Measurements from ENCODE around the gene ABAT. TPM values are rescaled to one million over a fixed set of nuclear protein-coding genes. Genes with fewer than 3 reads are reported as not detected.
"Not testable (repeated sequence)": the region's sequence is repeated elsewhere in the genome, so short reads cannot be mapped to it uniquely, and the experiment has no call there.

ABAT gene
- total RNA-seq, 1 donor from 2014 or later = 1.4 TPM

DNA sequence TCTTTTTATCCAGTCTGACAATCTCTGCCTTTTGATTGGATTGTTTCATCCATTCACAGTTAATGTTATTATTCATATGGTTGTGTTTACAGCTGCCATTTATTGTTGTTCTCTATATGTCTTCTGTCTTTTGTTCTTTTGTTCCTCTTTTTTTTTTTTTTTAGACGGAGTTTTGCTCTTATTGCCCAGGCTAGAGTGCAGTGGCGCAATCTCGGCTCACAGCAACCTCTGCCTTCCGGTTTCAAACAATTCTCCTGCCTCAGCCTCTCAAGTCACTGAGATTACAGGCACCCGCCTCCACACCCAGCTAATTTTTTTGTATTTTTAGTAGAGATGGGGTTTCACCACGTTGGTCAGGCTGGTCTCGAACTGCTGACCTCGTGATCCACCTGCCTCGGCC is 74.5 kb downstream of the ABAT start:
- not testable (repeated sequence) for DNase-seq

GRCh38 chr16:8751481-8752311 is 77.3 kb downstream of the ABAT start:
- DNase-seq = peak; percentile 39

DNA sequence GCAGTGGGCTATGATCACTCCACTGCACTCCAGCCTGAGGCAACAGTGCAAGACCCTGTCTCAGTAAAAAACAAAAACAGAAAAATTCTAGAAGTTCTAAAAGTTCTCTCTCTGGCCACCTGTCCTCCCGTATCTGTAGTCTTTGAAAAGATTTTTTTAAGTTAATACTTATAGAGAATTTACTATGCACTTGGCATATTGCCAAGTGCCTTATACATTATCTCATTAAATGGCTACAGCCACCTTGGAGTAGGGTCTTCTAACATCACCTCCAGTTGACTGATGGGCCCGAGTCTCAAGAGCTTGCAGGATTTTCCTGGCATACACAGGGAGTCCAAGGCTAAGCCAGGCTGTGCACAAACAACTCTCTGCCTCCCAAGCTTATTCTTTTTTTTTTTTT is 78.3 kb downstream of the ABAT start:
- DNase-seq = no peak

GRCh38 chr16:8753416-8754054 is 79.1 kb downstream of the ABAT start:
- DNase-seq = no peak

GRCh38 chr16:8756755-8757154 is 82.3 kb downstream of the ABAT start:
- DNase-seq = no peak

- no peak for DNase-seq
These were observed 83.6 kb downstream of the ABAT start for GRCh38 chr16:8758022-8758421.

DNA sequence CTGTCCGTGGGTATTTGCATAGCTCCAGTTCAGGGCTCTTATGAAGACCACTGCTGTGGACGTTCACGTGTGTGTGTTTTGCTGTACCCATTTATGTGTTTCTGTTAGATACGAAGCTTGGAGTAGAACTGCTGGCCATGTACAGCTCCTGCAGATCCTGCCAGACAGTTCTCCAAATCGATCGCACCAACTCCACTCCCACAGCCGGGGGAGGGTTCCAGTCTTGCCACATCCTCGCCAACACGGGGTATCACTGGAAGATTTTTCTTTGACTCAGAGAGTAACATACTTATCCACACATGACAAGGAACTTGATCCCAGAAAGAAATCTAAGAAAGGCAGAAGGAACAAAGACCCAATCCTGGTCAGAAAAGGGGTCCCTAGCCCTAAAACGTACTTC is 85.6 kb downstream of the ABAT start:
- DNase-seq = no peak

GRCh38 chr16:8761078-8761477 is 86.7 kb downstream of the ABAT start:
- DNase-seq = no peak

DNA sequence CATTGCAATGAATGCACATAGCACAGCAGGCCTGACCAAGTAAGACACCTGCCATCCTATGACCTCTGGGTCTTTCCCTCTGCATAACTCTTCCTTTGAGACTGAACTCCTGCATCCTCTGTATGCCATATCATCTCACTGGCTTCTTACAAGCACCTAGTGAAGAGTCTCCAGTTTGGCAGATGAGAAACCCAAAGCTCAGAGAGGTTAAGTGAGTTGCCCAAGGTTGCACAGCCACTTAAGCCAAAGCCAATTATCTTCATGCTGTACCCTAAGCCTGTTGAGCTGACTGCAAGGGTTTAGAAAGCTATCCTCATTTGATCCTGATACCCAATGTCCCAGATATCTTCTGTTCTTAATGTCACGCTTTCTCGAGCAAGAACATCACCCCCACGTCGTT is 87.8 kb downstream of the ABAT start:
- no peak for DNase-seq

GRCh38 chr16:8763083-8763482 is 88.7 kb downstream of the ABAT start:
- no peak for DNase-seq

- no peak for DNase-seq
These were observed 89.5 kb downstream of the ABAT start for GRCh38 chr16:8763899-8764298.

DNA sequence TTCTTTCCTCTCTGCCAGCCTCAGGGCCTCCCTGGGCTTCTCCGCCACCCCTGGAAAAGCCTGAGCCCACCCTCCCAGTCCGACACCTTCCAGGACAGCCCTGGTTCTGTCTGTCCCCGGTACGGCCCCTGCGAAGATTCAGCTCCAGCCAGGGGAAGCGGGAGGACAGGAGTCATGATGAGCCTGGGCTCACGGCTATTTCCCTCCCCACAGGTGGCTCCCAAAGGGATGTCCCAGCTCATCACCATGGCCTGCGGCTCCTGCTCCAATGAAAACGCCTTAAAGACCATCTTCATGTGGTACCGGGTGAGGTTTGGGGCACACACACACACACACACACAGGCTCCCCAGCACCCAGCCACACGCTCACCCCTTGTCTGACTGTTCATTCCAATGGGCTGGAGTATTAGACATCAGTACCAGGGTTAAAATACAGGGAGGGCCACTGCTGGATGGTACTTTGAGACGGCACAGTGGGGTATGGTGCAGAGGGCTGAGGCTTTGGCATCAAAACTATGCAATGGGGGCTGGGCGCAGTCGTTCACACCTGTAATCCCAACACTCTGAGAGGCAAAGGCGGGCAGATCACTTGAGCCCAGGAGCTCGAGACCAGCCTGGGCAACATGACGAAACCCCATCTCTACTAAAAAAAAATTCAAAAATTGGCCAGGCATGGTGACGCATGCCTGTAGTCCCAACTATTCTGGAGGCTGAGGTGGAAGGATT is 90.3 kb downstream of the ABAT start:
- no peak for DNase-seq

GRCh38 chr16:8767176-8767575 is 92.8 kb downstream of the ABAT start:
- DNase-seq = no peak

- DNase-seq = no peak
These were observed 93.9 kb downstream of the ABAT start for GRCh38 chr16:8768283-8768682.

- DNase-seq = no peak
These were observed 94.3 kb downstream of the ABAT start for GRCh38 chr16:8768692-8769091.

- DNase-seq = no peak
These were observed 99.1 kb downstream of the ABAT start for GRCh38 chr16:8773537-8773936.

- DNase-seq = no peak
These were observed 99.8 kb downstream of the ABAT start for GRCh38 chr16:8774208-8774607.

GRCh38 chr16:8775359-8775758 is 100.9 kb downstream of the ABAT start:
- no peak for DNase-seq

- no peak for DNase-seq
These were observed 101.7 kb downstream of the ABAT start for GRCh38 chr16:8776129-8776584.

DNA sequence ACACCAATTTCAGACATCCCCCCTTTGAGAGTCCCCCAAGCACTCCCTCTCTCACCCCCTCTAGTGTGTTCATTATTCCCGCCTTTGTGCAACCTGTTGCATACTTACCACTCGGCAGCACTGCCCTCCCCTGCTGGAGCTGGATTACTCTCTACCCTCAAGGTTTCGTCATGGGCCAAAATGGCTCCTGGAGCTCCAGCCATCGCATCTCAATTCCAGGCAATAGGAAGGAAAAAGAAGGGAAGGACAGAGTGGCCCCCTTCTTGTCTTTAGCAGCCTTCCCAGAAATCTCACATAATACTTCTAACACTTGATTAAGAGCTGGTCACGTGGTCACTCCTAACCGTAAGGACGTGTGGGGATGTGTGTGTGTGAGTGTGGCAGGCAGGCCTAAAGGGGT is 102.8 kb downstream of the ABAT start:
- DNase-seq = no peak

GRCh38 chr16:8781797-8782196 is 107.4 kb downstream of the ABAT start:
- DNase-seq = no peak

DNA sequence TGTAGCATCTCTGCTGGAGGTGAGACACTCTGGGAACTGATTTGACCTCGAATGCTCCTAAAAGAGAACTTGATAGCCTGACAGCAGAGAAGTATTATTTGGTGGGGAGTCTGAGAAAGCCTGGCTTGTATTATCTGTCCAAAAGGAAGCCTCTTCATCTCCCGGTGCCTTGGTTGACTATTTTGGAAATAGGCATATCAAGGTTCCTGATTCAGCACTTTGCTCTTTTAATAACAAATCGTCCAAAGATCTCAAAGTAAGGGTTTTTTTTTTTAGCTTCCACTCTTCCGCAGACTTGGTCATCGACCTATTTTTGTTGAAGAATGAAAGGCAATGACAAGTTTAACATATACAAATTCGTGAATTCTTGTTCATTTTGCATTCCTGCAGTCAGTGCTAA is 108.3 kb downstream of the ABAT start:
- no peak for DNase-seq

GRCh38 chr16:8785408-8785807 is 111.0 kb downstream of the ABAT start:
- no peak for DNase-seq

GRCh38 chr16:8786316-8786715 is 111.9 kb downstream of the ABAT start:
- DNase-seq = not testable (repeated sequence)
